ENCODE results near the gene EEF1A1.

- TF ChIP-seq CTCF (IDR thresholded peaks at IDR 0.05) (no peak), POLR2A (IDR thresholded peaks at IDR 0.05) (no peak)
These were observed 11.0 kb downstream of the EEF1A1 start for GRCh38 chr6:73509851-73510250.

All from testis (tissue), 2 donors.